Large intestine (tissue), 3 donors: Measurements from ENCODE around the gene IQCE. TPM values are rescaled to one million over a fixed set of nuclear protein-coding genes. Genes with fewer than 3 reads are reported as not detected.

ENCODE experiments used
- DNase-seq, 2 donors: peaks; one replicate each; pipeline versions ENCODE4 v3.0.0 to v3.0.0-alpha.2; 2013
- H3K27ac ChIP-seq: one replicate; pipeline ENCODE4 v1.5.1; 2013; ENCODE audit warnings: low read length
- H3K27me3 ChIP-seq: 2 replicates; pipeline ENCODE4 v1.6.1; 2013; ENCODE audit warnings: low read length; ENCODE audit not compliant: control insufficient read depth, insufficient read depth
- H3K36me3 ChIP-seq: 2 replicates; pipeline ENCODE4 v1.6.1; 2013; ENCODE audit warnings: low read length; ENCODE audit not compliant: control insufficient read depth, insufficient read depth
- H3K4me1 ChIP-seq: one replicate; pipeline ENCODE4 v1.6.1; 2013; ENCODE audit warnings: low read length; ENCODE audit not compliant: control insufficient read depth, insufficient read depth
- H3K4me3 ChIP-seq: one replicate; pipeline ENCODE4 v1.5.1; 2013; ENCODE audit warnings: low read length
- H3K9me3 ChIP-seq: one replicate; pipeline ENCODE4 v1.6.1; 2013; ENCODE audit warnings: mild to moderate bottlenecking, low read depth, low read length, moderate library complexity; ENCODE audit not compliant: control insufficient read depth
- WGBS: methylation state at CpG from one replicate; pipeline ENCODE4 v1.1.5; 2013; ENCODE audit warnings: low lambda C conversion rate; ENCODE audit not compliant: insufficient coverage; 5-methylcytosine and 5-hydroxymethylcytosine counted together
- polyA plus RNA-seq: library from polyadenylated mRNA; unstranded; fragments of 120-200 nt; gene quantifications from one replicate; pipeline ENCODE4 v1.2.1, GENCODE V29; 2013

The IQCE gene
- polyA plus RNA-seq, 1 donor: 15.3 TPM

DNA sequence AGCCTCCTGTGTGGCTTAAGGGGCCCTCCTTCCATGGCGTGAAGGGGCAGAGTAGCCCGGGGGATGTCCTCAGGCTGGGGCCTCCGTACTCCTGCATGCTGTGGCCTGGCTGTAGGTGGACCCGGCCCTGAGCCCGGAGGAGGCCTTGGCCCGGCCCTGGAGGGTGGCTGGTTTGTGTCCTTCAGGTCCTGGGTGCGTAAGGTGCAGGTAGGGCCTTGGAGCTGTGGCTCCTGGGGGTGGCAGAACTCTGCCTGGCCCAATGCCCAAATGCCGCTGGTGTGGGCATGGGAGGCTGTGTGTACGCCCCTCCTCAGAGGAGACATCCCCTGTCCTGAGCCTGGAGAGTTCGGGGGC, 102.3 kb downstream of the IQCE start:
- Histone ChIP-seq H3K4me1 (peaks cover 11% of the 10 kb centered on the region), H3K36me3 (peaks cover 67% of the 10 kb centered on the region), H3K27ac (no peak overlapping the region), H3K9me3 (peaks cover 6% of the 10 kb centered on the region), H3K4me3 (no peak overlapping the region), H3K27me3 (no peaks in the 10 kb centered on the region)
- WGBS: no CpG with 5 or more reads among the region's 10 CpGs
- DNase-seq: no peak

GRCh38 chr7:2661602-2662272, 103.0 kb downstream of the IQCE start:
- H3K36me3 ChIP-seq: peaks cover 61% of the 10 kb centered on the region
- no CpG with 5 or more reads among the region's 43 CpGs for WGBS
- H3K4me1 ChIP-seq: peaks cover 12% of the 10 kb centered on the region
- H3K4me3 ChIP-seq: no peak overlapping the region
- H3K9me3 ChIP-seq: peaks cover 6% of the 10 kb centered on the region
- no peak overlapping the region for H3K27ac ChIP-seq
- DNase-seq: no peak
- H3K27me3 ChIP-seq: no peaks in the 10 kb centered on the region

DNA sequence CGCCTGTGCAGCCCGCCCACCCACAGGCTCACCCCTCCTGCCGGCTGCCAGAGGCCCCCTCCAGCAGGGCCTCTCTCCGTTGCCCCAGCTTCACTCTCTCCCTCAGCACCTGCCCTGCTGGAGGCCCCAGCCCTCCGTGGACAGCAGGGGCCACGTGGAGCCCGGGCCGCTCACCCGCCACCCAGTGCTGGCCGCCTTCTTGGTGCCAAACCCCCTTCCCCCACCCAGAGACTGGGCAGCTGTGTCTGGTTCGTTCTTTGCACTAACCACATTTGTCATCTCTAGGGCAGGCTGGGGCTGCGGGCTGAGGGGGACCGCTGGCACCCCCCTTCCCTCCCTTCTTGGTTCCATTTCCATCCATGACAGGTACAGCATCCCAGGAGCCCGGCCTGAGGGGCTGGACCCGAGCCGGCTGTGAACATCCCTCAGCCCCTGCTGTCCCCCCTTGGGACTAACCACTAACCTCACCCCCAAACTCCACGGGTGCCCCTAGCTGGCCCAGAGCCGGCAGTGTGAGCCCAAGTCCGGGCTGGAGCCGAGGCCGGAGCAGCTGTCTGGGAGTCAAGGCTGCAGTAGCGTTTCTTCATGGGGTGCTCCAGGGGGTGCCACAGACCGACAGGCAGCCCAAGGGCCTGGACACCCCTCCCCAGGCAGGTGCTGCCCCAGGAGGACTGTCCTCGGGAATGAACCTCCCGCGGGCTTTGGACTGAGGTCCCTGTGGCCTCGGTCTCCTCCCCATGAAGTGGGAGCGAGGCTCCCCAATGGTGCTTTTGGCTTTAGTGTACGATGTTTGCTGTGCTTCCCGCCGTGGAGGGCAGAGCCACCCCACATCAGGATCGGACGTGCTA, 103.7 kb downstream of the IQCE start:
- DNase-seq: no peak
- Histone ChIP-seq H3K36me3 (peaks cover 53% of the 10 kb centered on the region), H3K27ac (no peak overlapping the region), H3K9me3 (peaks cover 6% of the 10 kb centered on the region), H3K4me1 (peaks cover 15% of the 10 kb centered on the region), H3K4me3 (no peak overlapping the region), H3K27me3 (no peaks in the 10 kb centered on the region)
- WGBS: no CpG with 5 or more reads among the region's 33 CpGs

- peaks cover 45% of the 10 kb centered on the region for H3K36me3 ChIP-seq
Measured at GRCh38 chr7:2663121-2663886, 104.5 kb downstream of the IQCE start.

GRCh38 chr7:2663960-2664359, 105.2 kb downstream of the IQCE start:
- peaks cover 38% of the 10 kb centered on the region for H3K36me3 ChIP-seq
- H3K27ac ChIP-seq: no peak overlapping the region
- H3K27me3 ChIP-seq: no peaks in the 10 kb centered on the region
- H3K4me3 ChIP-seq: no peak overlapping the region
- peaks cover 6% of the 10 kb centered on the region for H3K9me3 ChIP-seq
- no peak for DNase-seq
- peaks cover 17% of the 10 kb centered on the region for H3K4me1 ChIP-seq
- WGBS: no CpG with 5 or more reads among the region's 4 CpGs

More at GRCh38 chr7:2663121-2663886, 104.5 kb downstream of the IQCE start:
- Histone ChIP-seq H3K4me3 (no peak overlapping the region), H3K9me3 (peaks cover 6% of the 10 kb centered on the region), H3K4me1 (peaks cover 17% of the 10 kb centered on the region), H3K27me3 (no peaks in the 10 kb centered on the region), H3K27ac (no peak overlapping the region)
- WGBS: no CpG with 5 or more reads among the region's 30 CpGs
- DNase-seq: peak in 1 of 2 donors; percentile 36

Other genes with a start within 250 kb of the IQCE start
- 50.8 TPM for gene SNX8, start 244.5 kb upstream of the IQCE start, polyA plus RNA-seq
- 120 TPM for gene EIF3B, start 204.2 kb upstream of the IQCE start, polyA plus RNA-seq
- gene CHST12, start 155.4 kb upstream of the IQCE start, polyA plus RNA-seq: 10.9 TPM
- not detected for gene GRIFIN, start 82.6 kb upstream of the IQCE start, polyA plus RNA-seq
- 27.3 TPM for gene LFNG, start 39.2 kb upstream of the IQCE start, polyA plus RNA-seq
- gene BRAT1, start 3.5 kb upstream of the IQCE start, polyA plus RNA-seq: 27.1 TPM
- gene TTYH3, start 73.0 kb downstream of the IQCE start, polyA plus RNA-seq: 152 TPM
- gene AMZ1, start 129.2 kb downstream of the IQCE start, polyA plus RNA-seq: 0.34 TPM